ENCODE results near the gene PCSK2.

Gene PCSK2

GRCh38 chr20:17467120-17467655 is 240.3 kb downstream of the PCSK2 start:
- no peak overlapping the region for H3K4me3 ChIP-seq (ENCODE audit: low read depth, low read length)
- no peak for DNase-seq (ENCODE audit: low read depth)

- DNase-seq (ENCODE audit: low read depth): no peak
- H3K4me3 ChIP-seq (ENCODE audit: low read depth, low read length): no peak overlapping the region
These were observed 241.4 kb downstream of the PCSK2 start for GRCh38 chr20:17468073-17468840.

GRCh38 chr20:17469246-17470030 is 242.6 kb downstream of the PCSK2 start:
- DNase-seq (ENCODE audit: low read depth): no peak
- no peak overlapping the region for H3K4me3 ChIP-seq (ENCODE audit: low read depth, low read length)

- no peak for DNase-seq (ENCODE audit: low read depth)
- H3K4me3 ChIP-seq (ENCODE audit: low read depth, low read length): no peak overlapping the region
These were observed 243.7 kb downstream of the PCSK2 start for GRCh38 chr20:17470521-17470920.

GRCh38 chr20:17470973-17471372 is 244.1 kb downstream of the PCSK2 start:
- no peak for DNase-seq (ENCODE audit: low read depth)

GRCh38 chr20:17471606-17472187 is 244.9 kb downstream of the PCSK2 start:
- DNase-seq (ENCODE audit: low read depth): no peak

More at GRCh38 chr20:17470973-17471372, 244.1 kb downstream of the PCSK2 start:
- H3K4me3 ChIP-seq (ENCODE audit: low read depth, low read length): no peak overlapping the region

GRCh38 chr20:17473659-17474058 is 246.8 kb downstream of the PCSK2 start:
- no peak overlapping the region for H3K4me3 ChIP-seq (ENCODE audit: low read depth, low read length)
- no peak for DNase-seq (ENCODE audit: low read depth)

More at GRCh38 chr20:17471606-17472187, 244.9 kb downstream of the PCSK2 start:
- no peak overlapping the region for H3K4me3 ChIP-seq (ENCODE audit: low read depth, low read length)

- DNase-seq (ENCODE audit: low read depth): no peak
- no peak overlapping the region for H3K4me3 ChIP-seq (ENCODE audit: low read depth, low read length)
These were observed 252.3 kb downstream of the PCSK2 start for GRCh38 chr20:17479063-17479657.

- no peak overlapping the region for H3K4me3 ChIP-seq (ENCODE audit: low read depth, low read length)
- DNase-seq (ENCODE audit: low read depth): no peak
These were observed 253.9 kb downstream of the PCSK2 start for GRCh38 chr20:17480696-17481095.

- no peak for DNase-seq (ENCODE audit: low read depth)
- H3K4me3 ChIP-seq (ENCODE audit: low read depth, low read length): no peak overlapping the region
These were observed 254.8 kb downstream of the PCSK2 start for GRCh38 chr20:17481661-17482060.

- H3K4me3 ChIP-seq (ENCODE audit: low read depth, low read length): no peak overlapping the region
- DNase-seq (ENCODE audit: low read depth): no peak
These were observed 255.7 kb downstream of the PCSK2 start for GRCh38 chr20:17482536-17482935.

- H3K4me3 ChIP-seq (ENCODE audit: low read depth, low read length): no peak overlapping the region
- DNase-seq (ENCODE audit: low read depth): no peak
These were observed 258.2 kb downstream of the PCSK2 start for GRCh38 chr20:17485017-17485416.

GRCh38 chr20:17488916-17489600 is 262.2 kb downstream of the PCSK2 start:
- no peak for DNase-seq (ENCODE audit: low read depth)
- no peak overlapping the region for H3K4me3 ChIP-seq (ENCODE audit: low read depth, low read length)

- no peak for DNase-seq (ENCODE audit: low read depth)
- no peak overlapping the region for H3K4me3 ChIP-seq (ENCODE audit: low read depth, low read length)
These were observed 263.7 kb downstream of the PCSK2 start for GRCh38 chr20:17490501-17490900.

- no peak overlapping the region for H3K4me3 ChIP-seq (ENCODE audit: low read depth, low read length)
- DNase-seq (ENCODE audit: low read depth): no peak
These were observed 264.2 kb downstream of the PCSK2 start for GRCh38 chr20:17491041-17491440.

- no peak for DNase-seq (ENCODE audit: low read depth)
- H3K4me3 ChIP-seq (ENCODE audit: low read depth, low read length): no peak overlapping the region
These were observed 264.6 kb downstream of the PCSK2 start for GRCh38 chr20:17491488-17491887.

- no peak for DNase-seq (ENCODE audit: low read depth)
- H3K4me3 ChIP-seq (ENCODE audit: low read depth, low read length): no peak overlapping the region
These were observed 266.3 kb downstream of the PCSK2 start for GRCh38 chr20:17493173-17493572.

GRCh38 chr20:17494201-17494600 is 267.4 kb downstream of the PCSK2 start:
- no peak for DNase-seq (ENCODE audit: low read depth)
- no peak overlapping the region for H3K4me3 ChIP-seq (ENCODE audit: low read depth, low read length)

GRCh38 chr20:17495826-17496225 is 269.0 kb downstream of the PCSK2 start:
- no peak for DNase-seq (ENCODE audit: low read depth)
- no peak overlapping the region for H3K4me3 ChIP-seq (ENCODE audit: low read depth, low read length)
